Measurements from ENCODE around the gene G6PC3. TPM values are rescaled to one million over a fixed set of nuclear protein-coding genes. Genes with fewer than 3 reads are reported as not detected.

The G6PC3 gene
- total and polyA plus RNA-seq, 10 of the 15 experiments (the other 5 are each of a cell fraction or from before 2014, with no cell fraction given), result 13.0 to 93.7 (median 43.0) TPM

GRCh38 chr17:44082256-44082927, 11.9 kb downstream of the G6PC3 start:
- in situ Hi-C loops (cut with MboI) (no loop called here), intact Hi-C loops (cut with micrococcal nuclease; ENCODE audit: unreplicated experiment) (no loop called here)
- no peak overlapping the region for H3K4me2 ChIP-seq (ENCODE audit: control insufficient read depth, insufficient read depth)
- H3K4me3 ChIP-seq, result no peak overlapping the region
- 88% methylated on average over 21 of the region's 21 CpGs for WGBS (ENCODE audit: insufficient coverage, insufficient replicate concordance, low lambda C conversion rate, missing lambda C conversion rate)
- no peaks in the 10 kb centered on the region for H3K27me3 ChIP-seq (replicated peaks in 1 of 2; ENCODE audit: control insufficient read depth in 2 of 2, insufficient read depth in 2 of 2, low read length in 1 of 2)
- H3K79me2 ChIP-seq (ENCODE audit: control insufficient read depth, insufficient read depth, low read length), result no peaks in the 10 kb centered on the region
- no peak overlapping the region for H3K9ac ChIP-seq (ENCODE audit: control insufficient read depth, insufficient read depth, low read length)
- ChIA-PET CTCF (interaction anchor here (0.9 to 2.3 kb wide), 3 partner anchors 33 to 86 kb away, joined by 3 to 16 read pairs (median 4); partner anchors contain the start of gene HDAC5), SMC1A (ENCODE audit: uncharacterized antibody, unreplicated experiment) (no interaction called here), RAD21 (ENCODE audit: unreplicated experiment) (no interaction called here), POLR2A (interaction anchor here (0.5 kb wide), 1 partner anchor 943 kb away, joined by 3 read pairs; no protein-coding TSS in a partner anchor)
- H3K9me3 ChIP-seq (replicated peaks; ENCODE audit: control insufficient read depth, insufficient read depth, low read length), result no peaks in the 10 kb centered on the region
- H2AFZ ChIP-seq (ENCODE audit: control insufficient read depth, low read depth, low read length), result no peak overlapping the region
- H4K20me1 ChIP-seq (ENCODE audit: control insufficient read depth, insufficient read depth), result no peaks in the 10 kb centered on the region; the same call in 1 of the 2 replicates
- BruUV-seq (replicated peaks), result TSS peak; percentile 39
- FAIRE-seq (no peak), ATAC-seq (no peak), DNase-seq (ENCODE audit: low read depth, low spot score) (no peak)
- peaks cover 17 to 37% of the 10 kb centered on the region in 2 experiments; a peak in 3 of 4 replicates for H3K36me3 ChIP-seq (ENCODE audit: control insufficient read depth in 2 of 2, insufficient read depth in 2 of 2, low read length in 1 of 2)
- H3K4me1 ChIP-seq (ENCODE audit: control insufficient read depth, insufficient read depth, low read length), result no peaks in the 10 kb centered on the region
- H3K27ac ChIP-seq (ENCODE audit: control insufficient read depth, insufficient read depth), result no peak overlapping the region
- TF ChIP-seq NR2F1 (conservative IDR thresholded peaks at IDR 0.05) (no peak), FOXM1 (IDR thresholded peaks at IDR 0.05; ENCODE audit: low read depth, low read length) (no peak), SUZ12 (IDR thresholded peaks at IDR 0.05; ENCODE audit: unreplicated experiment) (no peak), BCL11A (IDR thresholded peaks at IDR 0.05; ENCODE audit: low read depth, low read length) (no peak), USF2 (IDR thresholded peaks at IDR 0.05; ENCODE audit: borderline replicate concordance, low read depth, low read length) (no peak), CUX1 (IDR thresholded peaks at IDR 0.05; ENCODE audit: insufficient replicate concordance, low read depth, low read length) (no peak), PBX3 (IDR thresholded peaks at IDR 0.05; ENCODE audit: insufficient replicate concordance, low read depth, low read length) (no peak), NFXL1 (IDR thresholded peaks at IDR 0.05; ENCODE audit: borderline replicate concordance) (no peak), STAT1 (conservative IDR thresholded peaks at IDR 0.05) (no peak), LARP7 (IDR thresholded peaks at IDR 0.05) (no peak), CEBPZ (IDR thresholded peaks at IDR 0.05; ENCODE audit: low read depth, low read length) (no peak), MEF2A (IDR thresholded peaks at IDR 0.05; ENCODE audit: insufficient read depth, low read depth, low read length) (no peak), IKZF2 (IDR thresholded peaks at IDR 0.05) (no peak)
